HG03175 (cell line): ENCODE measurements around the gene ZFAND2B.

ENCODE experiments used
- ATAC-seq: cut with Tn5 transposase; IDR thresholded peaks from one replicate; pipeline ENCODE4 v1.9.1; 2021; ENCODE audit warnings: mild to moderate bottlenecking, moderate library complexity; ENCODE audit not compliant: unreplicated experiment

ZFAND2B gene

DNA sequence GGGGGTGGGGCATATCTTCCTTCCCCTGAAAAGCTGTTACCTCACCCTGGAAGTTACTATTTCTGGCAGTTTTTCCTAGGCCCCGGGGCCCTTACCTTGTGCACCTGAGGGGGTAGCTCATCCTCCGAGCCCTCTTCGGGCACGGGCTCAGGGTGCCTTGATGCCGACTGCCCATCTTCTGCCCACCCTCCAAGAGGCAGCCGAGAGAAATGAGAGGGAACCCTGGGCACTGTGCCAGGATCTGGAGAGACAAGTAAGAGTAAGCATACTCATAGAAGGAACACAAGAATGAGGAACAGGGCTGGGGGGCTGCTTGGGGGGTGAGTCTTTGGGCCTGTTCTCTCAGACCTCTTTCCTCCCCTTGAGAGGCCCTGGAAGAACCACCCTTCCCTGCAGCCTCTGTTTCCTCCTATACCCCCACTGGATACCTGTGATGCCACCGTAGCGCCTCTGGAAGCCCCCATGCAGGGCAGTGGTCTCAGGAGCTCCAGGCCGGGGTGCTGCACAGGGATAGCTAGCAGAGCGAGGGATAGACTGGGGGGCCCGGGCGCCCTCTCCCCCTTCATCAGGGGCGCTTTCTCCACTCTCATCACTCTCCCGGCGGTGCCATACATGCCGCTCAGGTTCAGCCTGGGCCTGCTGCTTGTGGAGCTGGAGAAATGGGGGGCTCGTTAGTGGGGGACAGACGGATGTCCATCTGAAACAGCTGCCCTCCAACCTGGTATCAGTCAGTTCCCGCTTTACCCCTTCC is 14.2 kb downstream of the ZFAND2B start:
- no peak for ATAC-seq

- no peak for ATAC-seq
Observed at GRCh38 chr2:219221957-219222518, 15.5 kb downstream of the ZFAND2B start.

- ATAC-seq, result no peak
Observed at GRCh38 chr2:219223831-219224610, 17.4 kb downstream of the ZFAND2B start.

DNA sequence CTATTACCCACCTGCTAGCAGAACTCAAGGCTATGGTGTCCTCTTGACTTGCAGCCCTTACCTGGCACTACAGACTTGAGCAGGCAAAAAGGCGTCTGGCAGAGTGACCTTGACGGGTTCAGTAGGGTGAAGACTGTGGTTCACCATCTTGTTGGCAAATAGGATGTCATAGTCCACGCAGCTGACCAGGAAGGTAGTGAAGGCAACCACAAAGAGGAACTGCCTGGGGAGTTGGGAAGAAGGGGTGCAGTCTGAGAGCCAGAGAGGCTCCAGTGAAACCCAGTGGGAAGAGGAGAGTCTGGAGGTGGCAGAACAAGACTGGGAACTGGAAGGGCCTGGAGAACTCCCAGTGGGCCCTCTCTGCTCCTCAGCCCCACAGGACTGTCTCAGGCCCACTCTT is 18.8 kb downstream of the ZFAND2B start:
- ATAC-seq, result no peak

GRCh38 chr2:219228041-219228910 is 21.7 kb downstream of the ZFAND2B start:
- ATAC-seq, result no peak

GRCh38 chr2:219228911-219229304 is 22.3 kb downstream of the ZFAND2B start:
- peak; percentile 7 for ATAC-seq

DNA sequence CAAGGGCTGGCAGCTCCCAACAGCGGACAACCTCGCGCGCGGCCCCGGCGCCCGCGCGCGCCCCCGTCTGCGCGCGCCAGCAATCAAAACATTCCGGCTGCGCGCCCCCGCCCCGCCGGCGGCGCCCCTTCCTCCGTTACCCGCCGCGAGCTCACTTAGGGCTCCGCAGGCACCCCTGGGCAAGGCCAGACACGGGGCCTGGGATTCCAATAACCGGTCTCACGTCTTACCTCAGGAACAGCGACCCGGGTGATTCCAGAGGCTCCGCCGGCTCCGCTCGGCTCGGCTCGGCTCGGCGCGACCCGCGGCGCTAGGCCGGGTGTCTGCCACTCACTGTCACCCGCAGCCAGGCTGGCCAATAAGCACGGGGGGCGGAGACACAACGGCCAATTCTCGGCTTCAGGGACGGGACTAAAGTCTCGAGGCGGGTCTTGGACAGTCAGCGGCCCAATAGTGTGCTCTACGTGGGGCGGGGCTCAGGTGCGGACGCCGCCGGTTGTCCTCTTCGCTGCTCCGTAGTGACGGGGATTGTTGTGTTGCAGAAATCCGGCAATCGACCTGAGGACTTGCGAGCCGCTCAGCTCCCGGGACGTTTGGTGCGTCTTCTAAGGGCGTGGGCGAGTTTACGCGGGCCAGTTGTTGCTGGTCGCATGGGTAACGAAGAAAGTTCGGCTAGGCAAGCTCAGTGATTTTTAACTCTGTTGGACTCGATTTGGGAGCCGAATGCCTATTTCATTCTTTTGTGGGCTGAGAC is 22.9 kb downstream of the ZFAND2B start, which contains the start of the genes ANKZF1 and ATG9A:
Gene ANKZF1, plus strand, starts transcription at position 502 of the 754 bp plus-strand sequence. CDS start 452 bp downstream, outside the sequence.
Gene ATG9A, minus strand, starts transcription at position 332 of the 754 bp plus-strand sequence. CDS start 1,612 bp downstream, outside the sequence.
- ATAC-seq, result peak; percentile 98

DNA sequence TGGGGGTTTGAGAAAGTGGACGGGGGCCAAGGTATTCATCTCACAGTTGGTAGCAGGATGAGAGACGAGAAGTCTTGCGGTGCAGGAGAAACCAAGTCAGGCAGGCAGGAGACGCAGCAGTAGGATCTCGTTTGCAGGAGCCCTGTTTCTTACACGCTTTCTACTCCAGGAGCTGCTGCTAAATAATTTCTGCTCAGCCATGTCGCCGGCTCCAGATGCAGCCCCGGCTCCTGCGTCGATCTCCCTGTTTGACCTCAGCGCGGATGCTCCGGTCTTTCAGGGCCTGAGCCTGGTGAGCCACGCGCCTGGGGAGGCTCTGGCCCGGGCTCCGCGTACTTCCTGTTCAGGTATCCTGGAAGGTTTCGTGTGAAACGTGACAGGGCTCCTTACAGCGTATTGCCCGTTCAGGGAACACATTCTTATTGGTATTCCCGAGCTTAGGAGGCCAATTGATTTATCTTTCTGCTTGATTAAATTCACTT is 23.5 kb downstream of the ZFAND2B start:
- ATAC-seq, result no peak

GRCh38 chr2:219234331-219234730 is 27.7 kb downstream of the ZFAND2B start:
- no peak for ATAC-seq

GRCh38 chr2:219243291-219243761 is 36.7 kb downstream of the ZFAND2B start:
- no peak for ATAC-seq

- no peak for ATAC-seq
Observed at GRCh38 chr2:219244789-219245147, 38.2 kb downstream of the ZFAND2B start.

GRCh38 chr2:219245148-219245898 is 38.7 kb downstream of the ZFAND2B start, which contains the start of the genes GLB1L and STK16:
GLB1L (minus strand) TSS chr2:219245444; CDS start chr2:219243573, 1,871 bp downstream.
STK16 (plus strand) TSS chr2:219245479; CDS start chr2:219246000, 521 bp downstream.
- peak; percentile 65 for ATAC-seq

- ATAC-seq, result no peak
Observed at GRCh38 chr2:219245899-219246230, 39.3 kb downstream of the ZFAND2B start.

- ATAC-seq, result no peak
Observed at GRCh38 chr2:219246559-219246958, 40.0 kb downstream of the ZFAND2B start.

GRCh38 chr2:219247678-219248642 is 41.4 kb downstream of the ZFAND2B start:
- ATAC-seq, result no peak

DNA sequence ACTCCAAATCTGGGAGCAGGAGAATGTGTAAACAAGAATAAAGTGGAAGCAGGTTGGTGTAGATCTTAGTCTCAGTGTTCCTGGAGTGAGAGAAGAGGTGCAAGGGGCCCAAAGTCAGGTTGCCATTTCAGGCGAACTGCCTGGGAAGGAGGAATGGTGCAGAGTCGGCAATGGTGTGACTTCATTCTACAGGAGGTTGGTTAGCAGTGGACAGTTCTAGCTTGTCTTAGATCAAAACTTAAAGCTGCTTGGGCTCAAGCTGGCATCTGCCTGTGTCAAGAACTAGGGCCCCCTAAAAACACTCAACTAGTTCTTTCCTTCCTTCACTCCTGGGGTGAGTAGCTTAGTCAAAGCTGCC is 42.2 kb downstream of the ZFAND2B start:
- no peak for ATAC-seq

- peak; percentile 52 for ATAC-seq
Observed at GRCh38 chr2:219249203-219249980, 42.8 kb downstream of the ZFAND2B start.
